ENCODE data around the gene CNTNAP5. TPM values are rescaled to one million over a fixed set of nuclear protein-coding genes. Genes with fewer than 3 reads are reported as not detected.

Gene CNTNAP5
- polyA plus RNA-seq (2013, experiment 1 of 2; ENCODE audit: insufficient read length): not detected
- polyA plus RNA-seq (2013, experiment 2 of 2; ENCODE audit: insufficient read length): not detected

DNA sequence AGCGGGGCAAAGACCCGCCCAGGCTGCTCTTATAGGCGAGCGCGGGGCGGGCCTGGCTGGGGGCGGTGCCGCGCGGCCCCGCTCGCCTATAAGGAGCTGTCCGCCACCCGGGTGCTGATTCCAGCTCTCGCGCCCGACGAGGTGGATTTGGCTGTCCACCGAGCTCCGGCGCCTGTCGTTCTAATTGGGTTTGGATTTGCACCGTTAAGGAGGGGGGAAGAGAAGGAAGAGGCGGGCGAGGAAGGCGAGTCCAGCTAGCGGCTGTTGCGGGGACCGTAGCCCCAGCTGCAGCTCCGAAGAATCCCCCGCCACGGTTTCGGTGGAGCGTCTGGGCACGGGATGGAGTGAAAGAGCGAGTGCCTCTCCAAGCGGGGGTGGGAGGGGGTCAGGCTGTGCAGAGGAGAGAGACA, at the start of gene CNTNAP5:
Gene CNTNAP5 (plus strand): TSS at position 117 of the 410 bp plus-strand sequence. CDS start 364 bp downstream, outside the sequence.
- DNase-seq: peak; percentile 20

DNA sequence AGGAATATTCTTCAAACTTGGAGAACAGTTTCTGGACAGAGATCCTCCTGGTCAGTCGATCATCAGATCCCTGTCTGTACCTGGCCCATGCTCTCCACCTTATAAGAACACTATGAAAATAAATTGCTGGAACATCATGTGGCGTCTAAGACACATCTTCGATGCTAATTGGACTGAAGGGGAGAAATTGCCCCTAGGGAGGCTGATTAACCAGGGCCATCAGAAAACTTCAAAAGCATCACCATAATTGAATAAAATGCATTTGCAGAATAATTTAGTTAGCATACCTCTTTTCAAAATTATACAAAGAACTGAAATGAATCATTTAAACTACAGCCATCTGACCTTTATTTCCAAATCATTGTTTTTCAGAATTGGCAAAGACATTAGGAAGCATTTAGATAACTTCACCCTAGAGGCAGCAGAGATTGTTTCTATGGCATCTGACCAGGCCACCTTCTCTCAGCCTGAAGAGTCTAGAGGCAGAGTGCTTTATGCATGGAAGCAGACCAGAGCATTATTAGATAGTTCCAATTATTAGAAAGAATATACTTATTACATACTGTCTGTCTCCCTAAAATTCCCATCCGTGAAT, 48.9 kb upstream of the CNTNAP5 start:
- no peak for DNase-seq

DNA sequence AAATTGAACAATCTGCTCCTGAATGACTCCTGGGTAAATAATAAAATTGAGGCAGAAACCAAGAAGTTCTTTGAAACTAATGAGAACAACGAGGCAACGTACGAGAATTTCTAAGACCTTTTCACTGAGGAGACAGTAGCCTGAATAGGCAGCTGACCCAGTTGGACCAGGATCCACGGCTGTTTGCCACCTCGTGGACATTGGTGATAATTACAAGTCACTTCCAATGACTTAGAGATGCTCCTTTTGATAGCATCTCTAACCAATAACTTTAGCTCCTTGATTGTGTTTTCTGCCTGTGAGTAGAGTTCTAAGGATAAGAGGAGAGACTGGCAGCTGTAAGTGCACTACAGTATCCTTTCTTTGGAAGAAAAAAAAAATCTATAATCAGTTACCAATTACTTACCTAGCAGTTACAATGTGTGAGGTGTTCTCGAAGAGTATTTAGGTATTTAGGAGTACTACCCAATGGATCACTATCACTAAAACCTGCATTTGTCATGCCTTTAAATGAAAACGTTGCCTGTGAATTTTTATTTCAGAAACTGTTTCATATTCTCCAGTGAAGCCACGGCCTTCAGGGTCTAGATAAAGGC, 31.3 kb upstream of the CNTNAP5 start:
- DNase-seq: peak; percentile 1

DNA sequence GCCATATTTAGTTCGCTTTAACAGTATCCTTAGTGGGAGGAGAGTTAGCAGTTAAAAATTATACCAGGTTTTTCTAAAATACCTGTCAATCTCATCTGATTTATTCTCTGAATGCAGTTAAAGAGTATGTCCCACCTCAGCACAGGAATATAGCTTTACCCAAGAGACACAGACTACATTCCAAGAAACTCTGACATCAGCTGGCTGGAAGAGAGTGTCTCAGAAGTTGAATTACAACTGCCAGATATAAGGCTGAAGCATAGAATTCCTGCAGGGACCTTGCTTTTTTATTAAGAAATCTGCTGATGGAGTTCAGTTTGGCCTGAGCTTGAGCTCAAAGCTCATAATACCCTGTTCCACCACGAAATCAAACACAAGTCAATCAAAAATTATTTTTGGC, 25.4 kb upstream of the CNTNAP5 start:
- no peak for DNase-seq

DNA sequence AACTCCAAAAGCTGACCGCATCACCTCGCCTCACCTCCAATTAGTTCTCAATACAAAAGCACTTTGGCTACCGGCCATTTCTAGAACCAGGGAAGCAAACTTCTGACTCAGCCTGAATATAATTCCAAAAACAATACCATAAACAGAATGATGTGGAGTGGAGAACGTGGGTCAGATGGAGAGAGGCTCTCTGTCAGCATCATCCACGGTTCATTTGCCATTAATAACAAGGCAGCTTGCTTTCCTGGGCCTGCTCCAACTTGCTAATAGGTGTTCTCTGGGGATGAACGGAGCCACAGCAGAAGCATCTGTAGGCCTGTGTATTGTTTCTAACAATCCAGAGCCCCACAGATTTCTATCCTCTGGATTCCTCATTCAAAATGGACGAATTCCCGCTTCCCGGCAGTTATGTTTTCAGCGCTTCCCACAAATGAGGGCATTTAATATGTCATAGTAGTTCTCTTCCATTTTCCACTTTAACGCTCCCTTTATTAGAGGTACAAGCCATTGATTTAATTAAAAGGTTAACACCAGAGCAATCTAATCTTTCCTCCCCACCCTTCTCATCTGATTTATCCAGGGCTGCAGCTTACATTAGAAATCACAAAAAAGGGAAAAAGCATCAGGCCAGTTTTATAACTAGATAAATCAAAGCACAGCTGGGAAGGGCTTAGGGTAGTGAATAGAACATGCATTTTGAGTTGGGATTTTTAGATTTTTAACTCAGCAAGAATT, 23.2 kb upstream of the CNTNAP5 start:
- DNase-seq: no peak

DNA sequence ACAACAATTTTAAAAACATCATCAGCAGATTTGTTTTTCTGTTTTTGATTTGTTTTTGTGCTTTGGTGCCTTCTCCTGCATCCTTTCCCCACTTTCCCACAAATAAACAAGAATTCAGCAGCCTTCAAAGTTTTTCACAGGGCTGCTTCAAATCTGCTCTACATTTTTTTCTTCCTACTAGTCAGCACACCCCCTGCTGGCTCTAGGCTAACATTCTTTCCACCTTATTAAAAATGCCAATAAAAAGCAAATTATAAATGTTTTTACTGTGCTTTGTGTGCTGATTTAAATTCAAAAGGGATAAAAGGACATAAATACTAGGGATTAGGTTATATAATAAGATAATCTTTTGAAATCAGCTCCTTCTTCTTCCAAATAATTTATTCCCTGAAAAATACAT, 6.2 kb upstream of the CNTNAP5 start:
- no peak for DNase-seq

DNA sequence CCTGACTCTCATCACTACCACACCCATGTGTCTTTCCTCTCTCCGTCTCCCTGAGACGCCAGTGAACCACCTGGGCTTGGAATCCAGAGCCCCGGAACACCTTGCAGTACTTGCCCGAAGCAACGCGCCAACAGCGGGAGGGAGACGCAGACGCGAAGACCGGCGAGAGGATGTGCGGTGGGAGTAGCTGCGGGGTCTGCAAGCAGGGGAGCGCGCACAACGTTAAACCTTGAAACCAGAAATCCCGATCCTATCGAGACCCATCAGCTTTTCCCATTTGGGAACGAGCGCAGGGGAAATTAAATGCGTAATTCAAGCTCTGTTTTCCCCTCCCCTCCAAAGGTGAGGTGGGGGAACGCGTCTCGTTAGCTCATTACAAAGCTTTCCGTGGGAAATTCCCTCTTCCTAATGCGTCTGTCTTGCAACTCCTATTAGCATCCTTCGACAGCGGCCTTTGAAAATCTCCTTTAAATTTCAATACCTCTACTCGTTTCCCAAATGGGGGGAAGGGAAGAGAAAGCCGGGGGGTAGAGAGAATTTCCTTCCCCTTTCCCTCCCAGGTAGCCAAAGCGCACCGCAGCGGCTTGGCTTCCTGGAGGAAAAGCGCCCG, 421 bp upstream of the CNTNAP5 start:
- DNase-seq: no peak

DNA sequence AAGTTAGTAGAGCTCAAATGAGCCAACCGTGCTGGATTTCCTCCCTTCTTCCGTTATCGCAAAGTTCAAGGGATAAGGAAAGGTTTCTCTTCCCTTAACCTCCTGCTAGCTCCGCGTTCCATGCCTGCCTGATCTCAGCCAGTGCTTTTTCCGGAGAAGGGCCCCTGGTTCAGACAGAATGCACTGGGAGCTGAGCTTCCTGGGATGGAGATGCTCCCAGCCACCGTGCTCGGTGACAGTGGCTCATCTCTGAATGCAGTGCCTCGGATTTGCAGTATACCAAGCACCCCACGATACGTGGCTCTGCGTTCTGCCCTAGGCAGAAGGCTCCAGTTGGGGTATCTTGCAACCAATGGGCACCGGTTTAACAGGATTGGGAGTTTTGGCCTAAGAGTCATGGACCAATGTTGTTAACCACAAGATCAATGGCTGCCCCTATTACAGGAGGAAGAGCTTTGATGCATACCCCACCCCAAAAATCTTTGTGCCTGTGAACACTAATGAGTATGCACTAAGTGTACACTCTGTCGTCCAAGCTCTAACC, 876 bp downstream of the CNTNAP5 start:
- no peak for DNase-seq

DNA sequence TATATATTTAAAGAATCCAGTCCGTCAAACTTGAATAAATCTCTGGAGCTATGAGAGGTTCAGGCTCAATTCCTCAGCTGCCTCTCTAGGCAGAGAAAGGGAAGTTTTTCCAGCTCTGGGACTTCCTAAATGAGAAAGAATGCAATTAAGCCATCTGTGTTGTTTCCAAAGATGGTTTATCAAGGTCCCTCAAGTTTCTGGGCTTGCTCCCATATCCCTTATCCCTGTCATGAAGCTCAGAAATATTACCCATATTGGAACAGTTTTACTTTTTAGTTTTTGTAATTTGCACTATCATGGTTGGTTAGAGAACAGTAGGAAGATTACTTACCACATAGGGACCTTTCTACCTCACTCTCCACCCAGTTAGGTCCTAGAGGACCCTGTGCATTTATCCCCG, 1.4 kb downstream of the CNTNAP5 start:
- no peak for DNase-seq

DNA sequence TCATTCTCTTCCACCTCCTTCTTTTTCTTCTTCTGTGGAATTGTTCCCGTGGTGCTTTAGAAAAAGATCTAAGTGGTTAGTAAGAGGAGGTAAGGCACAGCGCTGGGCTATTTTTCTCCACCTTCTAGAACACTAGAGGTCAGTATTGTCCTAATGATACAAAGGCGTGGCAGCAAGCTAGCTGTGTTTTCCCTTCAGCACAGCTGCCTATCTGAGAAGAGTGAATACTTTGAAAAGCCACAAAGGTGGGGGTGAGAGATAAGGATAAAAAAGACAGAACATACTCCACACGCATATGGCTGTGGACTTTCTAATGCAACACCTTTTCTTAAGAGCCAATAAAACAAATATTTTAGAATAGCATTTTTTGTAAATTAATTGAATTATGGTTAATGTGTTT, 2.1 kb downstream of the CNTNAP5 start:
- peak; percentile 48 for DNase-seq

DNA sequence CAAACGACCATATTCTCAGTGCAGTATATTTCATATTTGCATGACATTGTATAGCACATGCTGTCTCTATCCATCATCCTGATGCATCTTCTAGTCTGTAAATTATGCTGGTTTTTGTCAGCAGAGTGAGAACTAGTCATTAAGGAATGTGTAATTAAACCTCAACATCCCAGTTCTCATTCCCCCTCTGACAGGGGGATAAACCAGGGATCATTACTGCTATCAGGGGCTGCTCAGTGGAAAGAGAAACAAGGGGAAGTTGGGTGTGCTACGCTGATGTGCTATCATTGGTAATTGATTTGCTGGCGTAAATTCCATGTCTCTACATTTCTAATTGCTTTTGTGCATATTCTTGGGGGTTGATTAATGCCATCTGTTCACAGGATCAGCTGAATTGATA, 7.7 kb downstream of the CNTNAP5 start:
- peak; percentile 12 for DNase-seq

DNA sequence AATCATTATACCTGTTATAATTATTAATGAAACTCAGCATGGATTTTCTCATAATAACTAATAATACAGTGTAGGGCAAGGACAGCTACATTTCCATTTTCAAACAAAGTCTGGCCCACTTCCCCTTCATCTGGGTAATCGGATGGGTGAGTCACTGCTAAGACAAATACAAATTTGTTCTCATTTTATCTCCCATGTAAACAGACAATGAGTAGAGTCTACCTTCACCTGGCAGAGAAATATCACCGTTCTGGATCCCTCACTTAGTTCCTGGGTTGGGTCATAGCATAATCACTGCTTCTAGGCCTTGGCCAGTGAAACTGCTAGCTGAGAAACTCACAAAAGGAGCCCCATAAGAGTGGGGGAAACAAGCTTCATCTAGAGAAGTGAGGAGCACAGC, 9.2 kb downstream of the CNTNAP5 start:
- DNase-seq: no peak

DNA sequence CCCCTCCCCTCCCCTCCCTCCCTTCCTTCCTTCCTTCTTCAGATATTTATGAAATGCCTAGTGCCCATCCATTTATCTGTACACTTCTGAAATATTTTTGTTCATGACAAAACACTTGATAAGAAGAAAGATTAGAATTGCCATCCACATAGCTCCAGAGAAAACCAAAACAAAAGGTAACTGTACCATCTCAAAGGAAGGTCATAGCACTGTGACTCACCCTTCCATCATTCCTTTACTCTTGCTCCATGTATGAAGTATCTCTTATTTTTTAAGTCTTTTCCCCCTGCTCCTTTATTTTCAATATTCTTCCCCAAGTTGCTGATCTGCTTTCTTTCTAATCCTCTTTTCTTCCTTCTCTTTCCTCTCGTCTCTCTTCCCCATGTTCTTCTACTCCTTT, 9.9 kb downstream of the CNTNAP5 start:
- no peak for DNase-seq

DNA sequence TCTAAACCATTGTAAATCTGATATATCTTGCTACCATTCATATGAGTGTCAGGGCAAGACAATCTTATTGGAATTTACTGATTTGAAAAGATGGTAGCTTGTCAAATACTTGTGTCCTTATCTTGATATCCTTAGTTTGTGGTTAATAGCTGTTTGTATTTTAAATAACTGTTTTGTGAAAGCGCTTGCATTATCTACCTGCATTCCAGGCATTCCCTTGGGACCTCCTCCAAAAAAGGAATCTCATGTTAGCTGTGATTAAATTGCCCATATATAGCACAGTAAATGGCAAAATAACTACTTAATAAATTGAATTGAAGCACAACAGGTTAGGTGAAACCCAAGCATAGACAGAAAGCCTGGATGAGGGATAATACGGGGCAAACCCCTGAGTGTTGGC, 13.9 kb downstream of the CNTNAP5 start:
- no peak for DNase-seq

DNA sequence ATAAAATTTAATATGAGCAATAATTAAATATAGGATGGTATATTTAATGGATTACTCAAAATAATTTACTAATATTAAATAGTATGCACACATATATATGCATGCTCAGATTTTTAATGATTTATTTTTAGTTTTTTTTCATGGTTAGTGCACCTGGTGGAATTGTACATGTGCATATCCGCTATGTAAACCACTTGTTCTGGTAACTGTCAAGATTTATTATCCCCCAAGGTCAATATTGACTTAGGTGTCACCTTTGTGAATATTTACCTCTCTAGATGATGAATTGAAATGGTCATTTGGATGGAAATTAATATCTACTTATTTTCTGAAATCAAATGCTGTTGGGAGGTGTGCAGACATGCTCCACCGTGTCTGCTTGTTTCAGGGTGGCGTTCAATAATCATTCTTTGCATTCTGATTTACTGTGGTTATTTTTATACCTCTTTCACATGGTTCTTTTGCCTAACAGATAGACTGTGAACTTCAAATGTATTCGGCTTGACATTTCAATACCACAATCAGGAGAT, 14.7 kb downstream of the CNTNAP5 start:
- DNase-seq: no peak

DNA sequence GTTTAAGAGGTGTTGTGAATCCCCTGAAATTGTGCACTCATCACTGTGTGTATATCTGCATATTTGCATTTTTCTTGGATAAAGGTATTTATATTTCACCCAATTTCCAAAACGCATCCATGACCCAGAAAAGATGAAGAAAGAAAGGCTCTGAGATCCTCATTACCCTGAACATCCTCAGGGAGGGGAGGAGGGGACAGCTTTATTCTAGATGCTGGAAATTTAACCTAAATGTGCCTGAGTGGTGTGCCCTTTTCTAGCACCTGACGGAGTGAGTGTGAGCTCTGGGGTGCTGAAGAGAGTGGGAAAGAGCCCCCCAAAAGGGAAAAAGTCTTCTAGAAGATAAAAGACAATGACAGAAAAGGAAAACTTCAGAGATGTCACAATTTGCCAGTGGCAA, 20.8 kb downstream of the CNTNAP5 start:
- no peak for DNase-seq

DNA sequence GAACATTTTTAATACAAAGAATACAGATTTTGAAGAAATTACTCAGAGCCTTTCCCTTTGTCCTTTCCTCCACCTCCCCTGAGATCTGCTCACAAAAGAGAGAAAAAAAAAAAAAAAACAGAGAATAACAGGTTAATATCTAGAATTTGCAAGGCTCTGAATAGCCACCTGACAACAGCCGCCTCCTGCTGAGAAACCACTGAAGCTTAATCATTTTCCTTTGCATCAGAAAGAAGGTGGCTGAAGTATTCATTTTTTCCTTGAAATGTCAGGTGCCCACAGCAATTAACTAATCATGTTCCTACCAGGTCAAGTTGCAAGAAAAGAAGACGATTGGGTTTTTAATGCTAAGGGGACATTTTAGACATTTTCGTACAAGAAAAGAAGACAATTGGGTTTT, 21.2 kb downstream of the CNTNAP5 start:
- DNase-seq: no peak

DNA sequence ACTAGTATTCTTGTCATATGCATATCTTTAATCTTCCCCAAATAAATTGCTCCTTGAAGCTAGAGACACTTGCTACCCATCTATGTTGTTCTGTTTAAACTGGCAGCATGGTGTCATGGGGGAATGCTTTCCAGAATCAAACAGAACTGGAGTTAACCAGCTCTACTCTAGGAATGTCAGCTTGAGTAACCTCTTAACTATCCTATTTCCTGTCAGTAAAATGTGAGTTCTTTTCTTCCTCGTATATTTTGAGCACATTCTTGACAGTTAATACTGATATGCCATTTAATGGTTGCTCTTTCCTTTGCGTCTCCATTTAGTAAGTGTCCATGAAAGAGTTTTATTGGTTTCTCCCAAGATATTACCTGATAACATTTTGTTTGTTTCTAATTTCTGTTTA, 23.0 kb downstream of the CNTNAP5 start:
- DNase-seq: no peak

DNA sequence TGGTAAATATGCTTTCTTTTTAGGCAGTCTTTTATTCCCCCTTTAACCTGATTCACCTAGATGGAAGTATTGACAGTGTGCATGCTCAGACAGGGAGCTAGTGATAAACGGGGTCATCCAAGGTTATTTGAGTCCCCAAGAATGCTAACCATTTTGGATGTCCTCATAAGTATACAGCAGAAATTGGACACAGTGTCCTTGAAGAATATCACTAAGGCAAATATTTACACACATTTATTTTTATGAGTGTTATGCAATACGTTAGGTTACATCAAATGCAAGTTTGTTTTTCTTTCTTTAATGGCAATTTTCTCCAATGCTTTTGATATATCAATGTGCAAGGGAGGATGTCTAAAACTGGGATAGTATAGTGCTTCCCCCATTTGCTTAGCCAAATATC, 23.6 kb downstream of the CNTNAP5 start:
- DNase-seq: no peak

DNA sequence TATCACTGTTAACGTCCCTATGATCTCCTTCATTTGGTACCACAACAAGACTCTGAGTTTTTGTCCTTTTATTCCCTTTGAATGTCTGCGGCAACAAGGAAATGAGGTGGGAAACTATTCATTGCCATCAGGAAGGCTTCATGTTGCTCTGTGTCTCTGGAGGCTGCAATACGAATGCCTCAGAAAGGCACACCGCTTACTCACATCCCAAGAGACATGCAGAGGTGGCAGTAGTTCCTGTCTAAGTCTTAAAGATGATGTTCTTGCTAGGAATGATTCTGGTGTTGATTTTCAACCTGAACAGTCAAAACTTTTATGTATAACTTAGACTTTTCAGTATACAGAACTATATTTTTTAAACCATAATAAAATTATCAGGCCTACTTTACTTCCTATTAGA, 24.0 kb downstream of the CNTNAP5 start:
- DNase-seq: no peak

DNA sequence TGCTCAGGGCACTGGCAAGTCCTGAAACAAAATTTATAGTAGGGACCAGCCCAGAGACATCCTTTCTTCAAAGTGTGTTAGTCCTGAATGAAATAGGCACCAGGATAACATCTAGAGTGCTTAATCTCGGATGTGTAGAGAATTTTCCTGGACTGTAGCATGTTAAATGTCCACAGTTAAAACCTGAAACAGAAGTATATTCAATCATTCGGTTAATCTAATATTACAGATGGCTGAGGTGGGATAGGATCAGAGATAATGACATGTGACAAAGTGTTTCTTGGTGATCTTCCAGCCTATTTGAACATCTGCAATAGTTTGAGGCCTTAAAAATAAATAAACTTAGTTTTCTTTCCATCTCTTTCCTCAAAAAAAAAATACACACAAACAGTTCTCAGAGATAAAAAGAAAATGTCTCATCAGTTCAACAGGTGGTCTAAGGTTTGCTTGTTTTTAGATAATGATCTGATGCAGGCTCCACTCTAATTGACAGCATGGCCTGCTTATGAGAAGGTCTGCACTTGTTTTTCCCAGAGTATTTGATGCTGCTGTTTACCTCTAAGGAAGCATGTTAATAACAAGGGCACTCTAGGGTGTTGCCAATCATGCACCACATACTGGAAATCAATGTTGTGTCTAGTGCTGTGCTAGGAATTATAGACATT, 25.9 kb downstream of the CNTNAP5 start:
- DNase-seq: no peak

DNA sequence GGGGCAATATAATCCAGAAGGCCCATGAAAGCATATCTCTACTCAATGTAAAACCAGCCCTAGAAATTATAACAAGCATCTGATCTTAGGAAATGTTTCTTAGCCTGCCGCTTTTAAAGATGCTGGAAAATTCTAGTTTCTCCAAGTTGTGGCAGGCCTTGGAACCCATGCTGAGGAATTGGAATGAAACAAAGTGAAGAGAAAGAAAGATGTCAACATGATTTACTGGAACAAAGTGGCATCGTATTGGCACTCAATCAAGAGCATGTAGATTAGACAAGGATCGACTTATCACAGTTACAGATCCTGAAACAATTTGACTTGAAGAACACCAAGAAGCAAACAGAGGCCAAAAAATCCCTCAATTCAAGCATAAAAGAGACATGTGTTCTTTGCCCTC, 28.7 kb downstream of the CNTNAP5 start:
- no peak for DNase-seq

All from fibroblast of skin of abdomen (primary cell).